ENCODE measurements around the gene CHADL.

The CHADL gene

DNA sequence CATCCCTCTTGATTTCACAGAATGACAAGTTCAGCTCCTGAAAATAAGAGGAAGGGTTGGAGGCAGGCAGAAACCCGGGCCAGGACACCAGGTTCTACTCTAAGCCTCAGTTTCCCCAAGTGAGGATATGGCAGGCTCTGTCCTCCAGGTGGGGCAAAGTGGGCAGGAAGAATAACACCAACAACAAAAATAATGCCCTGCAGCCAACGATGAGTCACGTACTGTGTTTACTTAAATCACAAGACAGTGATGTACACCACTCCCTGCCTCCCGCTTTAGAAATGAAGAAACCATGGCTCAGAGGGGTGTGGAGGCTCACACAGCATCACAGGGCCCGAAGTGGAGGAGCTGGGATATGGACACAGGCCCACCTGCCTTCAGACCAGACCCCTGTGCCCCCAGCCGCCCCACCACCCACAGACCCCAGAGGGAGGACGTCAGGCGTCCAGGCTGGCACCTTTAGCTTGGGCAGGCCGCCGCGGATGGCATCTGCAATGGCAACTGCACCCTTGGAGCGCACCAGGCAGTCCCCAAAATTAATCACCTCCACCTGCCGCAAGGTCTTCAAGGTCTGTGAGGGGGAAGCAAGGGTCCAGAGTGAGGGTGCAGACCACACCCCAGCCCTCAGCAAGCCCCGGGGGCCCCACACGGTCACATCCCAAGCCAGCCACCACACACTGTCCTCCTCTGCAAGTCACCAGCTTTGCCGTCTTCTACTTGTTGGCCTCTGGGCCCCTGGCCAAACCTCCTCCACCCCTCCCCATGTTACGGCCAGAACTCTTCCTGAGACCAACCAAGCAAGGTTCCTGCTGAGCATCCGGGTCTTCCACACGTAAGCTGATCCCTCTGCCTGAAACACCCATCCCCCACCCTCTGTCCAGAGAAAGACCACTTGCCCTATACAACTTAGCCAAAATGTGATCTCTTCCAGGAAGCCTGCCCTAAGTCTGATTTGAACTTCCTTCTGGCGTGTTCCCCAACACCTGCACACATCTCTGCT lies 15.8 kb upstream of the CHADL start:
- peak; percentile 70 for DNase-seq

- DNase-seq = no peak
Measured at GRCh38 chr22:41254230-41254629, 13.5 kb upstream of the CHADL start.

- DNase-seq = no peak
Measured at GRCh38 chr22:41252365-41252764, 11.6 kb upstream of the CHADL start.

DNA sequence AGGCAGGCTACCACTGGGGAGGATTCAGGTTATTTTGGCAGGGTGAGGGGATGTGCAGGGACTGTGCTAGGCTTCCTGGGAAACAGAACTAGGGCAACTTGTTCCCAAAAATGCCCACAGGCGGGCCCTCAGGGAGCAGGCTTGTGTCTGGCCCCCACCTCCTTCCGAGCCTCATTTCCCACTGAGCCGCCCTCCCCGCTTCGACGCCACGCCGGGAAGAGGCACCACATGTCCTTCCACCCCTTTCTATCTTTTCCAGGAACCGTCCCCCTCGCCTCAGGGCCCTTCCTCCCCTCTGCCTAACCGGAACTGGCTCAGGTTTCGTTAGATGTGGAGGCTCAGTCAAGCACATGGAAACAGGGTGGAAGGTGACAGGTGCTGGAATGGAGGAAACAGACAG lies 9.4 kb upstream of the CHADL start:
- no peak for DNase-seq

- DNase-seq = no peak
Measured at GRCh38 chr22:41249442-41249841, 8.7 kb upstream of the CHADL start.

GRCh38 chr22:41248758-41249157 lies 8.0 kb upstream of the CHADL start:
- DNase-seq = no peak

GRCh38 chr22:41248314-41248713 lies 7.6 kb upstream of the CHADL start:
- DNase-seq = no peak

- no peak for DNase-seq
Measured at GRCh38 chr22:41247703-41248102, 7.0 kb upstream of the CHADL start.

DNA sequence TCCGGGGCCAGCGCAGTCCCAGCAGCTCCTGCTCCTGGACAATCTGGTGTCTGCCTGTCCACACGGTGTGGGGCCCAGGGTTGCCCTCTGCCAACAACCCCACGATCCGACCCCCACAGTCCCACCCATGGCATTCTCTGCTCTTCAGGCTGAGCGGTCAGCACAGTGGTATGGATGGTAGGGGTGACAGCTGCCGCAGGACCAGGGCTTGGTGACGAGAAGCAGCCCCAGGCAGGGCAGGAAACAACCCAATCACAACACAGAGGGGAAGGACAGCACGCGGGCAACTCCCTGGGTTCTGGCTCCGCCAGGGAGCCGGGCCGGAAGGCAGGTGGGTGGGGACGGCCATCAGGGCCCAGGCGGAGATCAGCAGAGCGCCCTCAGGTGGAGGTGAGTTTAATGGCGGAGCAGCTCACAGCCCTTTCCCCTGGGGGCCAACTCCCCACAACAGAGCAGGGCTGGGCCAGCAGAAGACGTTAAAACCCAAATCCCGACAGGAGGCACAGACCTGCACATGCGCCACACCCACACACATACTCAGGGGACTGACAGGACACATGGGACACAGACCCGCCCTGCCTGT lies 5.3 kb upstream of the CHADL start:
- no peak for DNase-seq

DNA sequence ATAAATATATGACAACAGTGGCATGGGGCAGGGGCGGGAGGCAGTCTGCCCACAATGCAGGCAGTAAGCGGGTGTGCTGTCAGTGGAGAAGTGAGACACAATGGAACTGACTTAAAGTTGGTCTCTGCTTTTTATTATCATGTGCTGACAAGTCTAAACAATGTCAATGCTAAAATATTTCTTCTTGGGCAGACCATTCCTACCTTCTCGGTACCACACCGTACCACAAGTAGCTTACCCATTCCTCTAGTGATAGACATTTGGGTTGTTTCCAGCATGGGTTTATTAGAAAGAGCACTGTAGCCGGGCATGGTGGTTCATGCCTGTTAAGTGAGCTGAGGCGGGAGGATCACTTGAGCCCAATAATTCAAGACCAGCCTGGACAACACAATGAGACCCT lies 2.6 kb upstream of the CHADL start:
- DNase-seq = no peak

DNA sequence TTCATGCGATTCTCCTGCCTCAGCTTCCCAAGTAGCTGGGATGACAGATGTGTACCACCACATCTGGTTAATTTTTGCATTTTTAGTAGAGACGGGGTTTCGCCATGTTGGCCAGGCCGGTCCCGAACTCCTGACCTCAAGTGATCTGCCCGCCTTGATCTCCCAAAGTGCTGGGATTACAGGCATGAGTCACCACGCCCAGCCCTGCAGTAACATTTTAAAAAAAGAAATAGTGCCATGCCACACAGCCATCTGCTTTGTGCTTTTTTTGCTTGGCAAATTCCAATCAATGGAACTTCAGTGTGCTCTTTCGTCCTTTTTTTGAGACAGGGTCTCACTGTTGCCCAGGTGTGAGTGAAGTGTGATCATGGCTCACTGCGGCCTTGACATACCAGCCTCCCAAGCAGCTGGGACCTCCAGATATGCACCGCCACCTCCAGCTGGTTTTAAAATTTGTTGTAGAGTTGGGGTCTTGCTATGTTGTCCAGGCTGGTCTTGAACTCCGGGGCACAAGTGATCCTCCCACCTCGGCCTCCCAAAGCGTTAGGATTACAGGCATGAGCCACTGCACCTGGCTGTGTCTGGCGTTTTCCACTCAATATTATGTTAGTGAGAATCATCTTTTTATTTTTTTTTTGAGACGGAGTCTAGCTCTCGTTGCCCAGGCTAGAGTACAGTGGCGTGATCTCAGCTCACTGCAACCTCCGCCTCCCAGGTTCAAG lies 1.8 kb upstream of the CHADL start:
- DNase-seq = peak; percentile 27

GRCh38 chr22:41241133-41241676 lies 474 bp upstream of the CHADL start:
- DNase-seq = no peak

- DNase-seq = no peak
Measured at GRCh38 chr22:41239443-41240128, 1.1 kb downstream of the CHADL start.

GRCh38 chr22:41238570-41239442 lies 1.9 kb downstream of the CHADL start:
- DNase-seq = no peak

DNA sequence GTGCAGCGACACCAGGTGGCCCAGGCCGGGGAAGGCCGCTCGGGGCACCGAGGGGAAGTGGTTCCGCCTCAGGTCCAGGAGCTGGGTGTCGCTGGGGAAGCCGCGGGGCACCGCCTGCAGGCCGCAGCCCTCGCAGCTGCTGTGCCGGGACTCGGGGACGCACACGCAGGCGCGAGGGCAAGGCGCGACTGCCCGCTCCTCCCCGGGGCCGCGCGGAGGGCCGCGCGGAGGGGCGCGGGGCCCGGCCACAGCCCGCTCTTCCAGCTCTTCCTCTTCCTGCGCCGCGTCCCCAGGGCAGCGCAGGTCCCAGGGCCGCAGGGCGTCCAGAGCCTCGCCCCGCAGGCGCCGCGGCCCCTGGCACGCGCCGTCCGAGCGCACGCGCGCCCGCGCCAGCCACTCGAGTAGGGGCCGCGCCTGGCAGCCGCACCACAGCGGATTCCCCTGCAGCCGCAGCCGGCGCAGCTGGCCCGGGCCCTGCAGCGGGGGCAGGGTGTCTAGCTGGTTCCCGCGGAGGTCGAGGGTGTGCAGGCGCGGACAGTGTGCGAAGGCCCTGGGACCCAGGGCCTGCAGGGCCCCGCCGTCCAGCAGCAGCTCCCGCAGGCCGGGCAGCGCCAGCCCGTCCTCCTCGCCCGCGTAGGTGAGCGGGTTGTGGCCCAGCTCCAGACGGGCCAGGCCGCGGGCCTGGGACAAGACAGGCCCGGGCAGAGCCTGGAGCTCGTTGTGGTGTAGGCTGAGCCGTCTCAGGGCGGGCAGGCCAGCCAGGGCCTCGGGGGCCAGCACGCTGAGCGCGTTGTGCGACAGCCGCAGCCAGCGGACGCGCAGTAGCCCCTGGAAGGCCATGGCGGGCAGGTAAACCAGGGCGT lies 2.8 kb downstream of the CHADL start:
- peak; percentile 57 for DNase-seq

- no peak for DNase-seq
Measured at GRCh38 chr22:41237036-41237706, 3.6 kb downstream of the CHADL start.

DNA sequence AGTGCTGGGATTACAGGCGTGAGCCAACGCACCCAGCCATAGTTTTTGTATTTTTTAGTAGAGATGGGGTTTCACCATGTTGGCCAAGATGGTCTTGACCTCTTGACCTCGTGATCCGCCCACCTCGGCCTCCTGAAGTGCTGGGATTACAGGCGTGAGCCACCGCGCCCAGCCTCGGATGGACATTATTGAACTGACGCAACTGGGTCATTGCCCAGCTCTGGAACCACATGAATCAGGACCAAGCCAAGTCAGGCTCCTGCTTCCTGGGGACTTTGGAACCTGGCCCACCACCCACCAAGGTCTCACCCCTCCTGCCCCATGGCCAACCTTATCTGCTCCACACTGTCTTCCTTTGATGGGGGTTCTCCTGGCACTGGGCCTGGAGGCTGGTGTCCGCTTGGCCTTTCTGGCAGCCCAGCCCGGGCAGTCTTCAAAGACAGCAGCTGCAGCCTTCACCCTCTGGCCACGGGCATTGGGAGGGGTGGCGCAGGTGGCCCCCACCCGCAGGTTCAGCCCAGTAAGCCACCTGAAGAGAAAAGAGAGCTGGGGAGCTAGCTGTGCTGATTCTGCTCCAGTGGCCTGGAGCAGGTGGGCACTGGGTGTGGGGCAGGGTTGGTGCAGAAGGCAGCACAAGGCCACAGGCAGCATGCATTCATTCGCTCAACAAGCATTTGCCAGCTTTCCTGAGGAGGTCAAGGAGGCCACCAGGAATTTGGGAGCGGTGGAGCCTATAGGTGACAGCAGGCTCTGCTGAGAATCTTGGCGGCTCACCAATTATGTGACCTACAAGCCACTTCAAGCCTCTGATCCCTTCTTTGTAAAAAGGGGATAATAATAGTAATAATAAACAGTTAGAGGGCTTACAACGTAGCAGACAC lies 5.7 kb downstream of the CHADL start:
- no peak for DNase-seq

- DNase-seq = no peak
Measured at GRCh38 chr22:41231369-41231768, 9.4 kb downstream of the CHADL start.

DNA sequence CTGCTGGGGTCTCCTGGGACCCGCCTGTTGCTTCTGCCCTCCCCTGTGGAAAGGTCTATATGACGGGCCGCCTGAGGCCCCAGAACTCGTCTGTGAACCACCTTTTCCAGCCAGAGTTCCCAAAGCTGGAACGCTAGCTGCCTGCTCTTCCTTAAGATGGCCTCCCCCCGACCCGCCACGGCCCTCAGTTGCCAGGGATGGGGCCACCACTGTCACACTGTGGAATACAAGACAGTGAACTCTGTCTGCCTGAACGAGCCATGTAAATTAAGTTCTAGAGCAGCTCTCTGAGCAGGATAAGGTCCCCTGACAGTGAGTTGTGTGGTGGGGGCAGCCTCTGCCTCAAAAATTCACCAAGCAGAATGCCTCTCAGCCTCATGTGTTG lies 10.3 kb downstream of the CHADL start:
- DNase-seq = no peak

Data from EL (cell line).